Upper lobe of left lung (tissue), 4 donors: ENCODE data around the gene CR1.

Experiments used
- CTCF ChIP-seq, 6 experiments: fragments of 450-650 bp in 4 of 6; fragments of 200-600 bp in 2 of 6; sonication (generic) in 2 of 6; IDR thresholded peaks; one replicate each; pipeline ENCODE4 v1.5.1; 2016 to 2019; ENCODE audit warnings: antibody characterized with exemption in 6 of 6
- EP300 ChIP-seq, 4 donors: sonication (generic); formaldehyde crosslinking; IDR thresholded peaks; one replicate each; pipeline ENCODE4 v1.5.1; 2017; ENCODE audit warnings: antibody characterized with exemption in 4 of 4, control low read depth in 2 of 4
- POLR2A ChIP-seq, 4 donors: fragments of 450-650 bp; IDR thresholded peaks; one replicate each; pipeline ENCODE4 v1.5.1; 2016 to 2017; ENCODE audit warnings: antibody characterized with exemption in 4 of 4, mild to moderate bottlenecking in 2 of 4
- POLR2AphosphoS5 ChIP-seq, 2 donors: sonication (generic); formaldehyde crosslinking; IDR thresholded peaks; one replicate each; pipeline ENCODE4 v1.5.1; 2017; ENCODE audit warnings: antibody characterized with exemption in 2 of 2

DNA sequence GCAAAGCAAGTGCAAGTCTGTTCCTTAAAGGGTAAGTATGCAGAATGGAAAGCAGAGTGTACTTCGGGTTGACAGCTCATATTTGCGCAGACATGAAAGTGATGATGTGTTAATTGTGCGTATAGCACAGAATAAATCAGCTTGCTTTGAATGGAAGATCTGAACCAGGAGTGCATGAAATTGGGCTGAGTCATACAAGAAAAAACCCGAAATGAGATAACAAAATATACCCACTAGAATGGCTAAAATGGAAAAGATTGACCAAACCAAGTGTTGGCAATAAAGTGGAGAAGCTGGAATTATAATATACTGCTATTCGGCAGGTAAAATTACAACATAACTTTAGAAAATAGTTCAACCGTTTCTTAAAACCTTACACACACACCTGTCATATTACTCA lies 177.4 kb downstream of the CR1 start:
- TF ChIP-seq EP300 (IDR thresholded peaks at IDR 0.05) (no peak), CTCF (IDR thresholded peaks at IDR 0.05) (no peak), POLR2A (IDR thresholded peaks at IDR 0.05) (no peak), POLR2AphosphoS5 (IDR thresholded peaks at IDR 0.05) (no peak)
